ENCODE data around the gene FBLN2.
"Not testable (repeated sequence)": the region's sequence is repeated elsewhere in the genome, so short reads cannot be mapped to it uniquely, and the experiment has no call there.

FBLN2 gene

DNA sequence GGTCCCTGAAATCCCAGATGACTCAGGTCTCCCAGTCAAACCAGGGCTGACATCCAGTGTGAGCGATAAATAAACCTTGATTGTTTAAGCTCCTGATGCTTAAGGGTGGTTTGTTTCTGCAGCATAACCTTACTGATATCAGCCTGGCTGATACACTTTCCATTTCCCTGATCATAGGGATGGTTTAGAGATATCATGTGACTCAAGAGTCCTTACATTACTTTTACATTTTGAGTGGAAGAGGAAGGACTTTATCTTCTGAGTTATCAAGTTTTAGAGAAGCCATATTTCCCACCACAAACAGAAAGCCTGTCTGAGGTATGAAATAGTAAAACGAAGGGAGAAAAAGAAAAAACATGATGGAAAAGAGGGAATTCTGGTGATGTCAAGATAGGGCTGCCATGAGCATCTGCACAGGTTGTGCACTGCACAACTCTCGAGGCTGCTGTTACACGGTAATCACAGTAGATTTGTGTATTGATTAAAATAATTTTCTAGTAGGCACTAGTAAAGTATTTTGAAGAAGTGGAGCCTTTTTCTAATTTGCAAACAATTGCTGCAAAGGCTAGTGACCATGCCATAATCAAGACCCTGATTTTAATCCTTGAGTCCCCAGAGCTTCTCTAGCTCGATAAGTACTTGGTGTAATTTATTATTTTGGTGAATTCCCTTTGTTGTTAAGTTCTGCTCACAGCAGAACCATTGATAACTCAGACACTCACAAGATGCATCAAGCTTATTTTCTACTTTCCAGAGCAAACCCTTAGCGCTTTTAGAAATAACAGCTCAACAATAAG, 34.1 kb upstream of the FBLN2 start:
- DNase-seq = no peak

DNA sequence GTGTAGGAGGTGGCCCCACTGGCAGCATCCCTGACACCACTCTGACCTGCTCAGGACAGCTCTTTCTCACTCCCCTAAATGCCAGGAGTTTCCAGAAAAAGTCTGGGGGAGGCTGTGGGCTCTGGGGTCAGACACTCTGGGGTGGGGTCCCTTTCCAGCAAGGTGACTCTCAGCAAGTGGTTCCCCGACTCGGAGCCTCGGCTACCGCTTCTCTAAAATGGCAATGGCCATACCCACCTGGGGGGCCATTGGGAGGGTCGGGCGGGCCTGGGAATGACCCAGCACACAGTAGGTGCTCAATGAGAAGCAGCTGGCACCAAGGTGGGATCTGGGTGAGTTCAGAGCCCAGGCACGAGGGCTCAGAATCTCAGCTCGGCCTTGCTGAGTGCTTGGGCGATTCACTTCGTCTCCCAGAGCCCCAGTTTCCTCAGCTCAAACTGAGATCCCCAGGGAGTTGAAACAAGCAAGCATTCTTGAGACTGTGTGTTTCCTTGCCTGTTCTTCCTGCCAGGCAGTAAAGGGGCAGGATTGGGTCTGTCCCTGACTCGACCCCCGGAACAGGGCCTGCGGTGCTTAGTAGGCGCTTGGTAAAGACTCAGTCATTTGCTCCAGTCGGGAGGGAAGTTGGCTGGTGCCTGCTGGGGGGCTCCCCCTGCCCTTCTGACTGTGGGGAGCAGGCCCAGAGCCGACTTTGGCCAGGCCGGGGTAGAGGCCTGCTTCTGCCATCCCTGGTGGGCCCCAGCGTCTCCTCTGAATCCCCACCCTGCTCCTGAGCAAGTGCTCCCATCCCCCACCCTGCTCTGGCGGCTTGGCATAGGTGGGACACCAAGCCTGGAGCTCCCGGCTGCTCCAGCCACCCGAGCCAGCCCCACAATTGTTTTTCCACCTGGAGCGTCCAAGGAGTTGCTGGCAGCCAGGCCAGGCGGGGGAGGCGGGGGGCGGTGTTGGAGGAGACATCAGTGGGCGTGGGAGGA, 32.9 kb upstream of the FBLN2 start:
- DNase-seq = no peak

DNA sequence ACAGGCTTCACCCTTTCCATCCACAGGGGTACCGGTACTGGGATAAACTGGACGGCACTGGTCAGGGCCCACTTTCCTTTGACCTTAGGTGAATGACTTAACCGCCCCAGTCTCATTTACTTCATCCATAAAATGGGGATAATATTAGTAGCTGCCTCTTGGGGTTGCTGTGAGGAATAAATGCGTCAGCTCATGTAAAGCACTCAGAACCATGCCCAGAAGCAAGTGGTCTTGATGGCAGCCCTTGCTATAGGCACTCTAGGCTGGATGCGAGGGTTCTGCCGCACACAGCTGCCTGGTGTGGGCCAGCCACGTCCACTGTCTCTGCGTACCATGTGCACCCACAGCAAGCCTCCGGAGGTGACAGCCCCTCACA, 32.2 kb upstream of the FBLN2 start:
- no peak for DNase-seq

DNA sequence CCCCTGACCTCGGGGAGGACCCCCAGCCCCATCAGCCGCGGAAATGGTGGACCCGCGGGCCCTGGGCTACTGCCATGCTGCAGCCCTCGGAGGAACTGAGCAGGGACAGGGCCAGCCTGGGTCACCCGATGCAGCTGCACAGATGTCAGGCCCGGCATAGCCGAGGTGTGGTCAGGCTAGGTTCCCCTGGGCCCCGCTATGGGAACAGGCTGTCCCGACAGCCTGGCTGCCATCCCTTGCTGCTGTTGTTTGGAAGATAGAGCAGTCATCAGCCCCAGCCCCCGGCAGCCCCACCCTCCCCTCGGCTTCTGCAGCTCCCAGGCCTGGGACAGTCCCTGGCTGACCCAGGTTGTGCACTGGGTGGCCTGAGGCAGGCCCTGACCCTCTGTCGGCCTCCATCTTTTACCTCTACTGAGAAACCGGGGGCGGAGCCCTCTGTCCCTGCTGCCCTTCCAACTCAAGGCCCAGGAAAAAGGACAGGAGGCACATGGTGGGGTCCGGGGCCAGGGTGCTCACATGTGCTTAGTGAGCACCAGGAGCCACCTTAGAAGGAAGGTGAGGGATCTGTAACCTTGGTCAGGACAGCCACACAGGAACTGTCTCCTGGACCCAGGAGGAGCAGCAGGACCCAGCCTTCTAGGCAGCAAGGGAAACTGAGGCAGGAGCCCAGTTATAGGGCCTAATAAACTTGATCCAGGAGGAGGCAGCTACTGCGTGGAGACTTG, 31.5 kb upstream of the FBLN2 start:
- no peak for DNase-seq

DNA sequence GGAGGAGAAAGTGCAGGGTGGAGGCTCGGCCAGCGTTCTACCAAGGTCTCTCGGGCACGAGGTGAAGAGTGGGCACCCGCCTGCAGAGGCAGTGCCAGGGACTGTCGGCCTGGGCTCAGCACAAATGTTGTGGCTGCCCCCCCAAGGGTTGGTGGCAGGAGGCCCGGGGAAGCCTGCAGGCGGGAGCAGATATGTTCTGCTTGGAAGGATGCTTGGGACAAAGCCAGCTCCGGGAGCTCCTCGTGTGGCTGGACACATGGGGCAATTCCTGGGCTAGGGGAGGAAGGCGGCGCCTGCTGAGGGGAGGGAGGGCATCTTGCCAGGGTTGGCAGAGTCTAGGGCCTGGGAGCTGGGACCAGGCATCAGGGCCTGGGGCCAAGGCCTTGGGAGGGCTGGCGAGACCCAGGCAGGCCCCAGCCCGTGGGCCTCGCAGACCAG, 30.4 kb upstream of the FBLN2 start:
- DNase-seq = no peak

DNA sequence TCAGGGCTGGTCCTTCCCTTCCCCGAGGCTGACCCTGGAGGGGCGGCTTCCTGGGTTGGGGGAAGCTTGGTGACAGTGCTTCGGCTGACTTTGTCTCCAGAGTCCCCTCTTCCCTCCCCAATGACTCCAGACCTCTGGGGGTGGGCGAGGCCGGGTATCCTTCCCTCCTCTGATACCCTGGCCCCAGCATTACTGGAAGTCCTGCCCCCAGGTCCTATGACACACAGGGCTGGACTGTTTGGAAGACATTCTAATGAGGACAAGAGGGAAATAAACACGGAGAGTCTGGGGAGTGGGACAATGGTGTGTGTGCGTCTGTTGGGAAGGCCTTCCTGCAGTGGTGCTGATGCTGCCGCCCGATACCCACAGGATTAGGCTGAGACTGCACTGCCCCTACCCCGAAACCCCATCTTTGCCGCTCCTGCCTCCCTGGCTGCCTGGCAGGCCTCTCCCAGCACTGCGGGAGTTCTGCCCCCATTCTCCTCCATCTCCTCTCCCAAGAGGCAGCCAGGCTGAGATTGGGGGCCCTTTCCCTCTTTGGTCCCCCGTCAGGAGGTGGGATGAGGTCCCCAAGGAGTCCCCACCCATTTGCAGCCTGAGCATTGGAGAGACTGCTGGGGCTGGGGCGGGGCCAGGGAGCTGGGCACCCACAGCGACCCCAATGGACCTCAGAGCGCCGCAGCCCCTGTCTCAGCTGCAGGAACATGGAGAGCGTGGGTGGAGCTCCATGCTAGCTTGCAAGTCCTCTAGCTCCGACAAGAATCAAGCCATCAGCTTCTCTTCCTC, 29.7 kb upstream of the FBLN2 start:
- no peak for DNase-seq

DNA sequence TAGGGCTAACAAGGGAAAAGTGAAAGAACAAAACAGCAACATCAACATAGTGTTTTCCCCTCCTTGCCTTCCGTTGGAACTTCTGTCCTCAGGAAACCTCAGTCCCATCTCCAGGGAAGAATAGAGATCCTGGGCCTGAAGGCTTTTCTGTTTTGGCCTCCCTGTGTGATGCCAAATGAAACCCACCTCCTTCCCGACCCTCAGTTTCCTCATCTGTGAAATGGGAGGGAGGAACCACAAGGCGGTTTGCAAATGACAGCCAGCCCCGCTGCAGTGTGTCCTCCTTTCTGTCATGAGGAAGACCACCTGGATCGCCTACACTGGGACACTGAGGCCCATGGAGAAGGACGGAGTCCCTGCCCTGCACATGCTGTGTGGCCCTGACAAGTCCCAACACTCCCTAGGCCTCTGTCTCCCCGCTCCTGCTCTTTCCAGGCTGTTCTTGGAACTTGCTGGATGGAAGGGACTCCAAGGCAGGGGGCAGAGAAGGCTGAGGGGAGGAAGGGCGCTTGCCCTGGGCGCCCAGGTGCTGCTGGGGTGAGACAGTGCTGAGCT, 28.5 kb upstream of the FBLN2 start:
- no peak for DNase-seq

DNA sequence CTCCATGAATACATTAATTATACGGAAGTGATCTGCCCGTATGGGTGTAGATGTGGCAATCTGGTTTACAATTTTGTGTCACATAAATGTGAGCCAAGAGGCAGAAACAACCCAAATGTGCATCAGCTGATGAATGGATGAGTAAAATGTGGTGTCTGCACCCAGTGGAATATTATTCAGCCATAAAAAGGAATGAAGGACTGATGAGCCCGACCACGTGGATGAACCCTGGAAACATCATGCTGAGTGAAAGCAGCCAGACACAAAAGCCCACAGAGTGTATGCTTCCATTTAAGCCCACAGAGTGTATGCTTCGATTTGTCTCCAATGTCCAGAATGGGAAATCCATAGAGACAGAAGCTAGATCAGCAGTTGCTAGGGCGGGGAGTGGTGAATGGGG, 27.6 kb upstream of the FBLN2 start:
- DNase-seq = no peak

DNA sequence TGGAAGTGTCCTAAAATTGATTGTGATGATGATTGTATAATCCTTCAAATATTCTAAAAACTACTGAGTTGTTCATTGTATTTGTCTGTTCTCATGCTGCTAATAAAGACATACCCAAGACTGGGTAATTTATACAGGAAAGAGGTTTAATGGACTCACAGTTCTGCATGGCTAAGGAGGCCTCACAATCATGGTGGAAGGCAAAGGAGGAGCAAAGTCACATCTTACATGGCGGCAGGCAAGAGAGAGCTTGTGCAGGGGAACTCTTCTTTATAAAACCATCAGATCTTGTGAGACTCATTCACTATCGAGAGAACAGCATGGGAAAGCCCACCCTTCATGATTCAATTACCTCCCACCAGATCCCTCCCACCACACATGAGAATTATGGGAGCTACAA, 27.2 kb upstream of the FBLN2 start:
- not testable (repeated sequence) for DNase-seq

DNA sequence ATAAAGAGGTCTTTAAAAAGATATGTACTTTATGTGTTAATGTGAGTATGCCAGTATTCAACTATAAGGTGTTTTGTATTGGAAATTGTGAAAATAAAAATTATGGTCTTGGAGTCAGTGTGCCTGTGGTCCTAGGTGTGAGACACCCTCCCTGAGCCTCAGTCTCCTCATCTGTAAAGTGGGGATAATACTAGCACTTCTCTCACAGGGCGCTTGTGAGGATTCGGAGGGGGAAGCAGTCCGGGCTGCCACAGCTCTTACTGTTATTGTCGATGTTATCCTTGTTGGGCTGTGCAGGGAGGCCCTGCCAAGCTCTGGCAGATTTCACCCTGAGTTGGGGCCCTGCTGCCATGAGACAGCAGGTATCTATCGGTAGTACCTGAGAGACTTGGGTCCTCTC, 26.7 kb upstream of the FBLN2 start:
- DNase-seq = no peak

DNA sequence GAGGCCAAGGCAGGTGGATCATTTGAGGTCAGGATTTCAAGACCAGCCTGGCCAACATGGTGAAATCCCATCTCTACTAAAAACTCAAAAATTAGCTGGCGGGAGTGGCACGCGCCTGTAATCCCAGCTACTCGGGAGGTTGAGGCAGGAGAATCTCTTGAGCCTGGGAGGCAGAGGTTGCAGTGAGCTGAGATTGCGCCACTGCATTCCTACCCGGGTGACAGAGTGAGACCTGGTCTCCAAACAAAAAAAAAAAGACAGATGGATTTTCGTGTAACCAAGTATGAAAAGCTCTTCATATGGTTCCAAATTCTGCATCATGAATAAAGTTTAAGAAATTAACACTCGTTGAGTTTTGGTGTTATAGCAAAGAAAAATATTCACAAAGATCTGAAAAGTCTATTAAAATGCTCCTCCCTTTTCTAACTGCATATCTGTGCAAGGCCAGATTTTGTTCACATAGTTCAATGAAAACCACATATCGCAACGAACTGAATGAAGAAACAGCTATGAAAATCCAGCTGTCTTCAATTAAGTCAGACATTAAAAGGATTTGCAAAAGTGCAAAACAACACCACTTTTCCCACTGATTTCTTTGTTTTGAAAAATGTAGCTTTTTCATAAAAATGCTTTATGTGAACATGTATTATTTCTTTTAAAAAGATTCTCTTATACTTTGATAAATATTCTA, 23.8 kb upstream of the FBLN2 start:
- no peak for DNase-seq

DNA sequence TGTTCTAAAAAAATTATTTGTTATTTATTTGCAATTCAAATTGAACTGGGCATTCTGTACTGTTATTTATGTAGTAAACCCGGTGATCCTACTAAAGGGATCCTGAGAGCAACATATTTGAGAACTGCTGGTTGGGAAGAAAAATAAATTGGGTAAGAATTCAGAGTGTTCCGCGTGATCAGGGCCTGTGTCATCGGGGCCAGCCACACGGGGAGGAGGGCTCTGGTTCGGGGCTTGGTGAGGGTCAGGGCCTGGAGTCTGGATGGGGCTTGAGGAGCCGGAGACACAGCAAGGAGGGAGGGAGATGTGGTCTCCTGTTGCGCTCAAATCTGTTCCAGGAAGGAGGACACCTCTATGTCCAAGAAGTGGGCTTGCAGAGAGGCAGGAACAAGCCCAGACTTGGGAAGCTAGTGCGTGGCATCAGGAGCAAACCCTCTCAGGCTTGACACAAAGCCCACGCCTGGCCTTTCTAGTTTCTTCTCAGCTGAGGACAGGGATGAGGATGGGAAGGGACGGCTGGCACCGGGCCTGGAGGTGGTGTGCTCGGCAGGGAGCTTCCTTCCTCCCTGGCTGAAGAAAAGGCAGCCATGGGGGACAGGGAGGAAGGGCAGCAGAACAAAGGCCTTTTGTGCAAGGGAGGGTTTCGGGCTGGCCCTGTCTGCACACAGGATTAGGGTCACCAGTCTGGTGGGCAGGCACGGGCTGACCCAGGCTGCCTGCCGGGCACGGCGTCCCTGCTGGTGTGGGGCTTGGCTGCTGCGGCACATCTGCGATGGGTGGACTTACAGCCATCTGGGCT, 22.9 kb upstream of the FBLN2 start:
- no peak for DNase-seq

DNA sequence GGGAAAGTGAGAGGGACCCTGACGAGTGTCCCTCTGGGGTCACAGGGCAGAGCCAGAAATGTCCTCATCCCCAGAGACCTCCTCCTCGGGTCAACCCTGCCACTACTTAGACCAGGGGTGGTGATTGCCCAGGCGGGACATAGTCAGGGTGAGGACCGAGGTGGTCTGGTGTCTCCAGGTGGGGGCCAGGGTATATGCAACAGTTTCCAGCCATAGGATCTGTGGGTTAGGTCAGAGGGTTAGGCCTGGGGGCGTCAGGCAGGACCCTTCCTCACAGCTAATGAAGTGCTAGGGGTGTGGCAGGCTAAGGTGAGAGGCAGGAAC, 22.3 kb upstream of the FBLN2 start:
- DNase-seq = no peak

DNA sequence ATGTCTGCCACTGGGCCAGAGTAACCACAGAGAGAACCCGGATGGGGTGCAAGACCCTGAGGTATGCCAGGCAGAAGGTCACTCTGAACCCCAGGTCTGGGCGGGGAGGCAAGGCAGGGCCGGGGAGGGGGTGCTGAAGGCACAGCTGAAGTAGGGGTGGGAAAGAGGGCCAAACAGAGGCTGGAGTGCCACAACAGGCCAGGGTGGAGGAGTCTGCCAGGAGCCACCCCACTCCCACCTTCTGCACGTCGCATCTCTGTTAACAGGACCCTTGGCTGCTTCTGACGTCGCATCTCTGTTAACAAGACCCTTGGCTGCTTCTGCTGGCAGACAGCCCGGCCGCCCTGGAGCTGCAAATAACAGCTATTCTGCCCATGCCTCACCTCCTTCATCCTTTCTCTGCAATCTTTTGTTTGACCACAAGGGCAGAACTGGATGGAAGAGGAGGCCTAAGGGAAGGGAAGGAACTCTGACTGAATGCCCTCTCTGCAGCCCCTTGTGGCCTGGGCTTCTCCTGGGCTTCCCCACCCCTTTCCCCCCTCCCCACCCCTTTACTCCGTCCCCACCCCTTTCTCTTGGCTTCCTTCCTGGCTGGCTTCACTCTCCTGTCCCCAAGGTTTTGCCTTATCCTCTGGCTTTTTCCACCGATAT, 20.6 kb upstream of the FBLN2 start:
- no peak for DNase-seq

DNA sequence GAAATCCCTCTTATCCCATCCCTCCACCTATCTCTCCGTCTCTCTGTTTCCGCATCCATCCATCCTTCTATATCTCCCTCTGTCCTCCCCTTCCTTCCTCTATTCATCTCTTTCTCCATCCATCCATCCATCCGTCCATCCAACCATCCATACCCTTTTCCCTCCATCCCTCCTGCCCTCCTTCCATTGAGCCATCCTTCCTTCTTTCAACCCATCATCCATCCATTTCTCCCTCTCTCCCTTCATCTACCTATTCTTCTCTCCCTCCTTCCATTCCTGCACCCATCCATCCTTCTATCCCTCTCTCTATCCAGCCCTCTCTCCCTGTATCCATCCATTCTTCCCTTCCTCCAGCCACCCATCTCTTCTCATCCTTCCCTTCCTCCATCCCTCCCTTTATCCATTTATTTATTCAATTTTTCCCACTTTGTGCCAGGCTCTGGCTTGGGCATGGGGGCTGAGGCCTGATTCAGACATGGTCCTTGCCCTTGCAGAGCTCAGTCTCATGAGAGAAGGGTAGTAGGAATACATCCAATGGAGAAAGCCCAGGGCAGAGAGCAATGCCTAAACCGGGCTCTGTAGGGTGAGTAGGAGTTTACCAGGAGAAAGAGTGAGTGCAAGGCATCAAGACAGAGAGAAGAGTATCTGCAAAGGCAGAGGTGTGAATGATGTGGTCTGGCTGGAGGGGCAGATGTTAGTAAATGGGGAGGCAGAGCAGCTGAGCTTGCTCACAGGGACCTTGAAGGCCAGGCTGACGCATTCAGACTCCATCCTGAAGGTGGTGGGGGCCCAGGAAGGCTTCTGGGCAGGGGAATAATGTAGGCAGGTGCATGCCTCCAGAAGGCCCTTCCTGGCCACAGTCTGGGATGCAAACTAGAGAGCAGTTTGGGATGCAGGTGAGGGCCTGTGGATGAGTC, 19.5 kb upstream of the FBLN2 start:
- peak; percentile 9 for DNase-seq

DNA sequence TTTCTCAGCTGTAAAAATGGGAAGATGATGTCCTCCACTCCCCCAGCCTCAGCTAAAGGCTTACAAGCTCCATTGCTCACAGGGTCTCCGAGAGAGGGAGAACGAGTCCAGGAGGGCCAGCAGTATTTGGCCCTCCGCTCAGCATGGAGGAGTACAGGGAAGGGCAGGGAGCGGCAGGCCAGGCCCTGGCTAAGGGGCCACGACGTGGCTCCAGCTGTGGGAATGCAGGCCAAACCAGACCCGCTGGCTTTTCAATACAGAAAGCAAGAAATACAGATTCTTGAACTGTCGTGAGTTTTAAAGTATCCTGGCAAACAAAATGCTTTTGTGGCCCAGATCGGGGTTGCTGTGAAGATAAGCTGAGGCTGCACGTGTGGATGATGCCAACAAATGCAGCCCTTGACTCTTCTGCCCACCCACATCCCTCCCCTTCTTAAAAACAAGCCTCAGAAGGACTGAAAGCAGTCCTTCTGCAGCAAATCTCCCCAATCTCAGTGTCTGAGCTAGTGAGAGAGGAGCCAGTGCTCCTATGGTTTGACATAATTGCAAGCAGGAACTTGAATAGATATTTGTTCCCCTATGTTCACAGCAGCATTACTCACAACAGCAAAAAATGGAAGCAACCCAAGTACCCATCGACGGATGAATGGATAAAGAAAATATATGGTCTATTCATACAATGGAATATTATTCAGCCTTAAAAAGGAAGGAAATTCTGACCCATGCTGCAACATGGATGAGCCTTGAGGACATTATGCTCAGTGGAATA, 18.5 kb upstream of the FBLN2 start:
- DNase-seq = no peak

DNA sequence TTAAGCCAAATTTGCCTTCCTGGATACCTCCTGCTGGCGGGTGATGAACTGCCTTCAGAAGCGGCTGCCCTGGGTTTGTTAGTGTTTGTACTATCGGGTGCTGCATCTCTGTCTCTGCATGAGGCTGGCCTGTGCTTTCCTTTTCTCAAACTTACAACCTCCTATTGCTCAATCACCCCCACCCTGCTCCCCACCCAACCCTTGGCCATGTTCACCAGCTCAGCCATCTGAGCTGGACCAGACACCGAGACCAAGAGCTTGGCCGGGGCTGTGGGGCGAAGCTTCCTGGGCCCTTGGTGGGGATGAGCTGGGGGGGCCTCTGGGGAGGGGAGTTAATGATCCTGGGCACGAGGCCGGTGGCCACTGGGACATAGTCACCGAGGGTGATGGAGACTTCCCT, 16.8 kb upstream of the FBLN2 start:
- no peak for DNase-seq

DNA sequence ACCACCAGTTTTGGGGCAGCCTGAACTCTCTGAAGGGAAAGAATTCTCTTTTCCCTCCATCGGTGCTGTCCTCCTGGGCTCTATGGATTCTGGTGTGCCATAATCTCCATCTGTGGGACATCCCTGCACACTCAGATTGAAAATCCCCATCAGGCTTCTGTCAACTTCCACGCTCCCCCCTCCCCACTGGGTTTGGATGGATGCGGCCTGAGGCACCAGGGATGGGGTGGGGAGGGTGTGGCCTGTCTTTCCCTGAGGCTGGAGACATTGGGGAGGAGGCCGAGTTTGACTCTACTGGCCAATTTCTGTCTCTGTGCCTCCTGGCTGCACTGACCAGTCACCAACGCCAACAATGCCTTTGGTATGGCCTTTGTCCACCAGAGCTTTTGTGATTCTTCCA, 16.3 kb upstream of the FBLN2 start:
- no peak for DNase-seq
